SK-N-SH (cell line): ENCODE results near the gene CCNL1.

Experiments used
- RXRA ChIP-seq: IDR thresholded peaks from 2 replicates; pipeline ENCODE4 v1.4.0; 2012; ENCODE audit warnings: low read depth, mild to moderate bottlenecking, borderline replicate concordance
- SMC3 ChIP-seq: IDR thresholded peaks from 2 replicates; pipeline ENCODE4 v1.6.1; 2012; ENCODE audit warnings: low read depth, low read length, improper control_type of control experiment
- TF ChIP-seq, protein P1 (sequence below): fragments of 200-600 bp; sonication (generic); IDR thresholded peaks from 2 replicates; pipeline ENCODE4 v1.6.1; 2017; ENCODE audit warnings: antibody characterized with exemption, mild to moderate bottlenecking, moderate library complexity

DNA sequence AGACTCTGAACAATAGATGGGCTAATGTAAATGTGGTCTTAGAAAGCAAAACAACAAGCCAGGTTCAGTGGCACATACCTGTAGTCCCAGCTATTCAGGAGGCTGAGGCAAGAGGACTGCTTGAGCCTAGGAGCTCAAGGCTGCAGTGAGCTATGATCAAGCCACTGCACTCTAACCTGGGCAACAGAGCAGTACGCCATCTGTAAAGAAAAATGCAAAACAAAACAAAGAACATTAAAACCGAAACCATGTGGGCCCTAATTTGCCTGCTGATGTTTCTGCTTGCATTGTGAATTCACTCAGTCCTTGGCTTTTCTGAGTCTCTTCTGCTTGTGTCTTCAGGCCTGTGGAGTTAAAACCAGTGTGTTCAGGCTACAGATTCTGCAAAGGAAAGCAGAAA is 56.7 kb downstream of the CCNL1 start:
- no peak for TF ChIP-seq SMC3
- TF ChIP-seq, protein P1, sequence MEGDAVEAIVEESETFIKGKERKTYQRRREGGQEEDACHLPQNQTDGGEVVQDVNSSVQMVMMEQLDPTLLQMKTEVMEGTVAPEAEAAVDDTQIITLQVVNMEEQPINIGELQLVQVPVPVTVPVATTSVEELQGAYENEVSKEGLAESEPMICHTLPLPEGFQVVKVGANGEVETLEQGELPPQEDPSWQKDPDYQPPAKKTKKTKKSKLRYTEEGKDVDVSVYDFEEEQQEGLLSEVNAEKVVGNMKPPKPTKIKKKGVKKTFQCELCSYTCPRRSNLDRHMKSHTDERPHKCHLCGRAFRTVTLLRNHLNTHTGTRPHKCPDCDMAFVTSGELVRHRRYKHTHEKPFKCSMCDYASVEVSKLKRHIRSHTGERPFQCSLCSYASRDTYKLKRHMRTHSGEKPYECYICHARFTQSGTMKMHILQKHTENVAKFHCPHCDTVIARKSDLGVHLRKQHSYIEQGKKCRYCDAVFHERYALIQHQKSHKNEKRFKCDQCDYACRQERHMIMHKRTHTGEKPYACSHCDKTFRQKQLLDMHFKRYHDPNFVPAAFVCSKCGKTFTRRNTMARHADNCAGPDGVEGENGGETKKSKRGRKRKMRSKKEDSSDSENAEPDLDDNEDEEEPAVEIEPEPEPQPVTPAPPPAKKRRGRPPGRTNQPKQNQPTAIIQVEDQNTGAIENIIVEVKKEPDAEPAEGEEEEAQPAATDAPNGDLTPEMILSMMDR = no peak
- TF ChIP-seq RXRA = no peak
